ENCODE data around the gene ABCC12.

The ABCC12 gene

GRCh38 chr16:48115299-48115698 is 40.5 kb downstream of the ABCC12 start:
- no peak for DNase-seq
- H3K36me3 Mint-ChIP-seq (ENCODE audit: insufficient read depth): no peaks in the 10 kb centered on the region
- H3K4me1 Mint-ChIP-seq (ENCODE audit: low read depth in 2 of 2): peaks cover 0 to 2% of the 10 kb centered on the region in 2 donors
- no peak overlapping the region for H3K27ac Mint-ChIP-seq
- H3K4me3 Mint-ChIP-seq: no peak overlapping the region
- ATAC-seq (replicated peaks): no peak
- H3K9me3 Mint-ChIP-seq: no peaks in the 10 kb centered on the region
- H3K27me3 Mint-ChIP-seq: peaks cover 12 to 56% of the 10 kb centered on the region in 2 donors

DNA sequence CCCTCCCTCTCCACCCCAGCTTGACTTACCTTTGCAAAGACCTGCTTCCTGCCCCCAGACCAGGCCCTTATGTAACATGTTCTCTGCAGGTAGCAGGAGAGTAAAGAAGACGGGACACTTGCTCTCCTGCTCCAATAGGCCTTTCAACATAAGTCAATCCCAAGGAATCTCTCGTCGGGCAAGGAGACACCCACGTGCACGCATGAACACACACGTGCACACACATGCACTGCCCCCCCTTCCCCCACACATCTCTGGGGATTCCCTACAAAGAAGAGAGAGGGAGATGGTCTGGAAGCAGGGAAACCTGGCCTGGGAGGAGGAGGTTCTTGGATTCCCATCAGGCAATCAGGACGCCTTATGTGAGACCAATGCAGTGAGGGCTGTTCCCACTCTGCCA is 41.4 kb downstream of the ABCC12 start:
- Mint-ChIP-seq H3K4me1 (ENCODE audit: low read depth in 2 of 2) (peaks cover 0 to 2% of the 10 kb centered on the region in 2 donors), H3K9me3 (no peaks in the 10 kb centered on the region), H3K27me3 (peaks cover 12 to 63% of the 10 kb centered on the region in 2 donors), H3K4me3 (no peak overlapping the region), H3K36me3 (ENCODE audit: insufficient read depth) (no peaks in the 10 kb centered on the region), H3K27ac (no peak overlapping the region)
- no peak for ATAC-seq (replicated peaks)
- no peak for DNase-seq

- Mint-ChIP-seq H3K27me3 (peaks cover 12 to 55% of the 10 kb centered on the region in 2 donors), H3K27ac (no peak overlapping the region), H3K36me3 (ENCODE audit: insufficient read depth) (no peaks in the 10 kb centered on the region), H3K4me3 (no peak overlapping the region), H3K4me1 (ENCODE audit: low read depth in 2 of 2) (peaks cover 0 to 2% of the 10 kb centered on the region in 2 donors), H3K9me3 (no peaks in the 10 kb centered on the region)
- ATAC-seq (replicated peaks): no peak
- DNase-seq: no peak
Observed at GRCh38 chr16:48113471-48113870, 42.3 kb downstream of the ABCC12 start.

DNA sequence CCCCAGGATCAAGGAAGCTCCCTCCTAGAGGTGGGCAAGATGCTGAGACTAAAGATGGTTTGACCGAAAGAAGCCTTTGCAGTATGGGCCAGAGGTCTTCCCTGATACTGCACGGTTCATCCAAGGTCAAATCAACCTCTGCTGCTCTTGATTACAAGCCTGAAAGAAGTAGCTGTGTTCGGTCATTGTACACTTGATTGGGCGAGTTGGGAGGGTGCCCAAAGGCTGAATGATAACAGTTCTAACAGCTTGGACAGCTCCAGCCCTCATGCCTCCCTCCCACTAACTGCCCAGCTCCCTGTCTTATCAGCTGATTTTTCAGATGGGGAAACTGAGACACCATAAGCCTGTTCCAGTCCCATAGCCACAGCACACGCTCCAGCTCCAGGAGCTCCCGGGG is 42.8 kb downstream of the ABCC12 start:
- ATAC-seq (replicated peaks) (no peak), DNase-seq (no peak)
- Mint-ChIP-seq H3K4me1 (ENCODE audit: low read depth in 2 of 2) (peaks cover 0 to 2% of the 10 kb centered on the region in 2 donors), H3K27me3 (peaks cover 12 to 55% of the 10 kb centered on the region in 2 donors), H3K4me3 (no peak overlapping the region), H3K9me3 (no peaks in the 10 kb centered on the region), H3K27ac (no peak overlapping the region), H3K36me3 (ENCODE audit: insufficient read depth) (no peaks in the 10 kb centered on the region)

GRCh38 chr16:48112600-48112999 is 43.2 kb downstream of the ABCC12 start:
- no peak for ATAC-seq (replicated peaks)
- Mint-ChIP-seq H3K4me3 (no peak overlapping the region), H3K4me1 (ENCODE audit: low read depth in 2 of 2) (peaks cover 0 to 2% of the 10 kb centered on the region in 2 donors), H3K36me3 (ENCODE audit: insufficient read depth) (no peaks in the 10 kb centered on the region), H3K9me3 (no peaks in the 10 kb centered on the region), H3K27ac (no peak overlapping the region), H3K27me3 (peaks cover 12 to 55% of the 10 kb centered on the region in 2 donors)
- DNase-seq: no peak

- no peak for ATAC-seq (replicated peaks)
- H3K27ac Mint-ChIP-seq: no peak overlapping the region
- H3K27me3 Mint-ChIP-seq: peaks cover 6 to 54% of the 10 kb centered on the region in 2 donors
- H3K9me3 Mint-ChIP-seq: no peaks in the 10 kb centered on the region
- no peak overlapping the region for H3K4me3 Mint-ChIP-seq
- peaks cover 3% of the 10 kb centered on the region for H3K36me3 Mint-ChIP-seq (ENCODE audit: insufficient read depth)
- DNase-seq: no peak
- peaks cover 0 to 2% of the 10 kb centered on the region in 2 donors for H3K4me1 Mint-ChIP-seq (ENCODE audit: low read depth in 2 of 2)
Observed at GRCh38 chr16:48110982-48111381, 44.8 kb downstream of the ABCC12 start.

- Mint-ChIP-seq H3K27me3 (peaks cover 0 to 54% of the 10 kb centered on the region in 2 donors), H3K4me3 (no peak overlapping the region), H3K4me1 (ENCODE audit: low read depth in 2 of 2) (peaks cover 0 to 2% of the 10 kb centered on the region in 2 donors), H3K27ac (no peak overlapping the region), H3K36me3 (ENCODE audit: insufficient read depth) (peaks cover 3% of the 10 kb centered on the region), H3K9me3 (no peaks in the 10 kb centered on the region)
- DNase-seq (no peak), ATAC-seq (replicated peaks) (no peak)
Observed at GRCh38 chr16:48110000-48110399, 45.8 kb downstream of the ABCC12 start.

DNA sequence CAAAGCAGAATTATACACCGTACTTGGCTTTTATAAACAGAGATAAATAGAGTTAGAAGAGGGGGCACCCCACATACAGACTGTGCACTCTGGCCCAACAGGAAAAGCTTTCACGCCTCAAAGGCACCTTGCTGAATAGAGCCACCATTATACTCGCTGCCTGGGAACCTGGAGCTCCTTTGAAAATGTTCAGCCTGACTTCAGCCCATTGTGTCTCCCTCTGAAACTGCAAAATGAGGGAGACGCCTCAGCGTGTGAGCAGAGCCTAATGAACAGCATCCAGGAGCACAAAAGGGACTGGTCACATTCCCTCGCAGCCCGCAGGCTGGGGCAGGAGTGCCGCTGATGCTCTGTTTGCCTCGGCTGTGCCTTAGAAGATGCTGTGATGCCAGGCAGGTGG is 46.3 kb downstream of the ABCC12 start:
- no peak overlapping the region for H3K27ac Mint-ChIP-seq
- H3K9me3 Mint-ChIP-seq: no peaks in the 10 kb centered on the region
- DNase-seq: no peak
- H3K27me3 Mint-ChIP-seq: peaks cover 0 to 53% of the 10 kb centered on the region in 2 donors
- H3K4me3 Mint-ChIP-seq: no peak overlapping the region
- H3K4me1 Mint-ChIP-seq (ENCODE audit: low read depth in 2 of 2): peaks cover 0 to 2% of the 10 kb centered on the region in 2 donors
- no peak for ATAC-seq (replicated peaks)
- H3K36me3 Mint-ChIP-seq (ENCODE audit: insufficient read depth): peaks cover 3% of the 10 kb centered on the region

- no peak for ATAC-seq (replicated peaks)
- Mint-ChIP-seq H3K4me3 (no peak overlapping the region), H3K4me1 (ENCODE audit: low read depth in 2 of 2) (no peaks in the 10 kb centered on the region), H3K27ac (no peak overlapping the region), H3K27me3 (peaks cover 15 to 72% of the 10 kb centered on the region in 2 donors), H3K36me3 (ENCODE audit: insufficient read depth) (peaks cover 3% of the 10 kb centered on the region), H3K9me3 (no peaks in the 10 kb centered on the region)
- DNase-seq: no peak
Observed at GRCh38 chr16:48106446-48106845, 49.3 kb downstream of the ABCC12 start.

Measured in effector memory CD8-positive, alpha-beta T cell (primary cell).